ENCODE data around the gene PROSER1. TPM values are rescaled to one million over a fixed set of nuclear protein-coding genes. Genes with fewer than 3 reads are reported as not detected.

PROSER1 gene
- total RNA-seq, 1 experiment from 2014 or later = 33.5 TPM

DNA sequence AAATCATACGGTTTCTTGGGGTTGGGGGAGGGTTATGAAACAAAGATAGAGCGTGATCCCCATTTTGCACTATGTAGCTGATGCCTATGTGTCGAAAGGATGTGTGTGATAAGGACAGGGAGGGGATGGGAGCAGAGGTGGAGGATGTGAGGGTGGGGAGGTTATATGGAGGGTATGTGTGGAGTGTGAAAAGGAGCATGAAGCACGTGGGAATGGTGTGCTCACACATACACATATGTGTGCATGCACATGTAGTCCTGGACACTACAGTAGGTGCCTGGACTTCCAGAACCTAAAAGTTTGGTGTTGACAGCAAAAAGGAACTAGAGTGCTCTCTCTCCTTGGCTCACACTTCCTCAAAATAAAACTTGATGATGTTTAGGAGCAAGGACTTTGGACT lies 72.6 kb downstream of the PROSER1 start:
- H4K20me1 ChIP-seq (ENCODE audit: insufficient read depth) = no peaks in the 10 kb centered on the region
- no peaks in the 10 kb centered on the region for H3K4me1 ChIP-seq (ENCODE audit: control insufficient read depth in 1 of 2, insufficient read depth in 2 of 2, low read length in 2 of 2)
- RAD21 ChIA-PET (ENCODE audit: low non-redundant PET in 1 of 2, low total read pairs in 2 of 2, uncharacterized antibody in 2 of 2, unreplicated experiment in 2 of 2) = no interaction called here
- H3K79me2 ChIP-seq (ENCODE audit: insufficient read depth, low read length) = no peaks in the 10 kb centered on the region
- H3K9ac ChIP-seq (ENCODE audit: low read length) = no peak overlapping the region
- CTCF ChIA-PET = no interaction called here
- no peaks in the 10 kb centered on the region for H3K9me3 ChIP-seq (ENCODE audit: control insufficient read depth in 1 of 2, insufficient read depth in 1 of 2, low read depth in 1 of 2, low read length in 2 of 2)
- H3K27ac ChIP-seq (ENCODE audit: low read depth, low read length) = no peak overlapping the region
- no peak for DNase-seq (ENCODE audit: low read depth, low spot score)
- H3K36me3 ChIP-seq (ENCODE audit: control insufficient read depth in 1 of 2, insufficient read depth in 2 of 2, low read length in 2 of 2) = no peaks in the 10 kb centered on the region
- no peak for ATAC-seq
- POLR2A ChIA-PET = no interaction called here
- peaks cover 30% of the 10 kb centered on the region; the same call in 1 of the 2 replicates for H3K27me3 ChIP-seq (ENCODE audit: insufficient read depth, low read length)
- H3K9me2 ChIP-seq (ENCODE audit: insufficient read depth) = no peaks in the 10 kb centered on the region
- intact Hi-C loops (cut with micrococcal nuclease) = no loop called here
- TF ChIP-seq ZNF274 (IDR thresholded peaks at IDR 0.05; ENCODE audit: low read depth, low read length) (no peak), SP1 (IDR thresholded peaks at IDR 0.05; ENCODE audit: low read depth) (no peak), EGR1 (IDR thresholded peaks at IDR 0.05; ENCODE audit: low read depth) (no peak), EZH2 (IDR thresholded peaks at IDR 0.05) (no peak), RAD21 (IDR thresholded peaks at IDR 0.05; ENCODE audit: low read depth) (no peak), POLR2A (IDR thresholded peaks at IDR 0.05; ENCODE audit: borderline replicate concordance, extremely low read depth, insufficient read depth, insufficient read length) (no peak)
- TF ChIP-seq, protein P1, sequence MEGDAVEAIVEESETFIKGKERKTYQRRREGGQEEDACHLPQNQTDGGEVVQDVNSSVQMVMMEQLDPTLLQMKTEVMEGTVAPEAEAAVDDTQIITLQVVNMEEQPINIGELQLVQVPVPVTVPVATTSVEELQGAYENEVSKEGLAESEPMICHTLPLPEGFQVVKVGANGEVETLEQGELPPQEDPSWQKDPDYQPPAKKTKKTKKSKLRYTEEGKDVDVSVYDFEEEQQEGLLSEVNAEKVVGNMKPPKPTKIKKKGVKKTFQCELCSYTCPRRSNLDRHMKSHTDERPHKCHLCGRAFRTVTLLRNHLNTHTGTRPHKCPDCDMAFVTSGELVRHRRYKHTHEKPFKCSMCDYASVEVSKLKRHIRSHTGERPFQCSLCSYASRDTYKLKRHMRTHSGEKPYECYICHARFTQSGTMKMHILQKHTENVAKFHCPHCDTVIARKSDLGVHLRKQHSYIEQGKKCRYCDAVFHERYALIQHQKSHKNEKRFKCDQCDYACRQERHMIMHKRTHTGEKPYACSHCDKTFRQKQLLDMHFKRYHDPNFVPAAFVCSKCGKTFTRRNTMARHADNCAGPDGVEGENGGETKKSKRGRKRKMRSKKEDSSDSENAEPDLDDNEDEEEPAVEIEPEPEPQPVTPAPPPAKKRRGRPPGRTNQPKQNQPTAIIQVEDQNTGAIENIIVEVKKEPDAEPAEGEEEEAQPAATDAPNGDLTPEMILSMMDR (IDR thresholded peaks at IDR 0.05 in 2 of 3, conservative IDR thresholded peaks at IDR 0.05 in 1 of 3; ENCODE audit: borderline replicate concordance in 1 of 3, insufficient read depth in 1 of 3, low read depth in 2 of 3, low read length in 2 of 3) = no peak
- no TSS peak for BruUV-seq (replicated peaks)
- H3K4me2 ChIP-seq (ENCODE audit: low read length) = no peak overlapping the region
- H3K4me3 ChIP-seq (replicated peaks in 1 of 2; ENCODE audit: low read depth in 1 of 2, low read length in 2 of 2) = no peak overlapping the region
- no peak overlapping the region for H2AFZ ChIP-seq (ENCODE audit: low read depth, low read length, poor library complexity, severe bottlenecking)

DNA sequence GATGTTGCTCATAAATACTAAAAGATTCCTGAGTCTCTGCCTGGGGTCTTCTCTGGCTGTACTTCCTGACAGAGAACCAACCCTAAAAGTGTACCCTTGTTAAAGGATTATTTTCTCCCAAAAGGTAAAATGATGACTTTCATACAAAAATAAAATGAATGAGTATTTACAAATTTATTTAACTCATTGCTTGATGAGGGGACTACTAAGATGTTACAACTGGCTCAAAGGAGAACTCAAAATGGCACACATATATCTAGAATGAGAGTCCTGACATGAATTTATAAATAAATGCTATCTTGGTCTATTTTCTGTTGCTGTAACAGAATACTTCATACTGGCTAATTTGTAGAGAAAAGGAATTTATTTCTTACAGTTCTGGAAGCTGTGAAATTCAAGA lies 77.7 kb downstream of the PROSER1 start:
- DNase-seq (ENCODE audit: low read depth, low spot score) (no peak), ATAC-seq (no peak)
- Histone ChIP-seq H3K9me2 (ENCODE audit: insufficient read depth) (no peaks in the 10 kb centered on the region), H3K9ac (ENCODE audit: low read length) (no peak overlapping the region), H3K4me3 (replicated peaks in 1 of 2; ENCODE audit: low read depth in 1 of 2, low read length in 2 of 2) (no peak overlapping the region), H3K9me3 (ENCODE audit: control insufficient read depth in 1 of 2, insufficient read depth in 1 of 2, low read depth in 1 of 2, low read length in 2 of 2) (no peaks in the 10 kb centered on the region), H3K4me1 (ENCODE audit: control insufficient read depth in 1 of 2, insufficient read depth in 2 of 2, low read length in 2 of 2) (no peaks in the 10 kb centered on the region), H4K20me1 (ENCODE audit: insufficient read depth) (no peaks in the 10 kb centered on the region), H3K4me2 (ENCODE audit: low read length) (no peak overlapping the region), H3K27me3 (ENCODE audit: insufficient read depth, low read length) (peaks cover 7% of the 10 kb centered on the region; the same call in 1 of the 2 replicates), H3K36me3 (ENCODE audit: control insufficient read depth in 1 of 2, insufficient read depth in 2 of 2, low read length in 2 of 2) (no peaks in the 10 kb centered on the region), H2AFZ (ENCODE audit: low read depth, low read length, poor library complexity, severe bottlenecking) (no peak overlapping the region), H3K27ac (ENCODE audit: low read depth, low read length) (no peak overlapping the region), H3K79me2 (ENCODE audit: insufficient read depth, low read length) (no peaks in the 10 kb centered on the region)
- no TSS peak for BruUV-seq (replicated peaks)
- ChIA-PET RAD21 (ENCODE audit: low non-redundant PET in 1 of 2, low total read pairs in 2 of 2, uncharacterized antibody in 2 of 2, unreplicated experiment in 2 of 2) (no interaction called here), POLR2A (no interaction called here), CTCF (no interaction called here)
- intact Hi-C loops (cut with micrococcal nuclease) = no loop called here
- TF ChIP-seq POLR2AphosphoS5 (IDR thresholded peaks at IDR 0.05; ENCODE audit: low read depth, low read length) (no peak), SP1 (IDR thresholded peaks at IDR 0.05; ENCODE audit: low read depth) (no peak), RAD21 (IDR thresholded peaks at IDR 0.05; ENCODE audit: low read depth) (no peak), ZFX (IDR thresholded peaks at IDR 0.05) (no peak), CBX3 (IDR thresholded peaks at IDR 0.05; ENCODE audit: low read depth) (no peak), POLR2A (IDR thresholded peaks at IDR 0.05; ENCODE audit: borderline replicate concordance, extremely low read depth, insufficient read depth, insufficient read length) (no peak), FOSL1 (IDR thresholded peaks at IDR 0.05; ENCODE audit: low read depth) (no peak)
- TF ChIP-seq, protein P2, sequence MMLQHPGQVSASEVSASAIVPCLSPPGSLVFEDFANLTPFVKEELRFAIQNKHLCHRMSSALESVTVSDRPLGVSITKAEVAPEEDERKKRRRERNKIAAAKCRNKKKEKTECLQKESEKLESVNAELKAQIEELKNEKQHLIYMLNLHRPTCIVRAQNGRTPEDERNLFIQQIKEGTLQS (IDR thresholded peaks at IDR 0.05) = no peak
- TF ChIP-seq, protein P3, sequence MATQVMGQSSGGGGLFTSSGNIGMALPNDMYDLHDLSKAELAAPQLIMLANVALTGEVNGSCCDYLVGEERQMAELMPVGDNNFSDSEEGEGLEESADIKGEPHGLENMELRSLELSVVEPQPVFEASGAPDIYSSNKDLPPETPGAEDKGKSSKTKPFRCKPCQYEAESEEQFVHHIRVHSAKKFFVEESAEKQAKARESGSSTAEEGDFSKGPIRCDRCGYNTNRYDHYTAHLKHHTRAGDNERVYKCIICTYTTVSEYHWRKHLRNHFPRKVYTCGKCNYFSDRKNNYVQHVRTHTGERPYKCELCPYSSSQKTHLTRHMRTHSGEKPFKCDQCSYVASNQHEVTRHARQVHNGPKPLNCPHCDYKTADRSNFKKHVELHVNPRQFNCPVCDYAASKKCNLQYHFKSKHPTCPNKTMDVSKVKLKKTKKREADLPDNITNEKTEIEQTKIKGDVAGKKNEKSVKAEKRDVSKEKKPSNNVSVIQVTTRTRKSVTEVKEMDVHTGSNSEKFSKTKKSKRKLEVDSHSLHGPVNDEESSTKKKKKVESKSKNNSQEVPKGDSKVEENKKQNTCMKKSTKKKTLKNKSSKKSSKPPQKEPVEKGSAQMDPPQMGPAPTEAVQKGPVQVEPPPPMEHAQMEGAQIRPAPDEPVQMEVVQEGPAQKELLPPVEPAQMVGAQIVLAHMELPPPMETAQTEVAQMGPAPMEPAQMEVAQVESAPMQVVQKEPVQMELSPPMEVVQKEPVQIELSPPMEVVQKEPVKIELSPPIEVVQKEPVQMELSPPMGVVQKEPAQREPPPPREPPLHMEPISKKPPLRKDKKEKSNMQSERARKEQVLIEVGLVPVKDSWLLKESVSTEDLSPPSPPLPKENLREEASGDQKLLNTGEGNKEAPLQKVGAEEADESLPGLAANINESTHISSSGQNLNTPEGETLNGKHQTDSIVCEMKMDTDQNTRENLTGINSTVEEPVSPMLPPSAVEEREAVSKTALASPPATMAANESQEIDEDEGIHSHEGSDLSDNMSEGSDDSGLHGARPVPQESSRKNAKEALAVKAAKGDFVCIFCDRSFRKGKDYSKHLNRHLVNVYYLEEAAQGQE (IDR thresholded peaks at IDR 0.05; ENCODE audit: low read depth) = no peak
- TF ChIP-seq, protein P1 (IDR thresholded peaks at IDR 0.05 in 2 of 3, conservative IDR thresholded peaks at IDR 0.05 in 1 of 3; ENCODE audit: borderline replicate concordance in 1 of 3, insufficient read depth in 1 of 3, low read depth in 2 of 3, low read length in 2 of 3) = no peak
